Measurements from ENCODE around the gene CLSTN3.

- TF ChIP-seq POLR2A (IDR thresholded peaks at IDR 0.05; ENCODE audit: low read depth, low read length) (no peak), CTCF (IDR thresholded peaks at IDR 0.05; ENCODE audit: extremely low read depth in 1 of 2, insufficient read depth in 1 of 2, low read depth in 1 of 2, low read length in 2 of 2) (no peak), POLR2AphosphoS5 (IDR thresholded peaks at IDR 0.05; ENCODE audit: insufficient read depth, low read depth, low read length) (no peak), GATA2 (IDR thresholded peaks at IDR 0.05; ENCODE audit: insufficient read depth, insufficient read length, low read depth, low read length) (no peak), EZH2 (IDR thresholded peaks at IDR 0.05; ENCODE audit: borderline replicate concordance, low read depth, low read length, severe bottlenecking) (no peak), JUN (IDR thresholded peaks at IDR 0.05; ENCODE audit: borderline replicate concordance, insufficient read depth, insufficient read length, low read depth) (no peak)
- TF ChIP-seq, protein P1, sequence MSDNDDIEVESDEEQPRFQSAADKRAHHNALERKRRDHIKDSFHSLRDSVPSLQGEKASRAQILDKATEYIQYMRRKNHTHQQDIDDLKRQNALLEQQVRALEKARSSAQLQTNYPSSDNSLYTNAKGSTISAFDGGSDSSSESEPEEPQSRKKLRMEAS (IDR thresholded peaks at IDR 0.05; ENCODE audit: insufficient read depth, insufficient read length), result no peak
These were observed 10.0 kb upstream of the CLSTN3 start for GRCh38 chr12:7120166-7120565.

All from endothelial cell of umbilical vein (primary cell).